NB4 (cell line): ENCODE data around the gene KRTAP12-4.

Experiments
- CTCF ChIP-seq: IDR thresholded peaks from one replicate; pipeline ENCODE4 v1.5.1; 2012; ENCODE audit warnings: low read depth, low read length
- MAX ChIP-seq: IDR thresholded peaks from 2 replicates; pipeline ENCODE4 v1.6.1; 2011; ENCODE audit warnings: low read depth, low read length
- MYC ChIP-seq: IDR thresholded peaks from 2 replicates; pipeline ENCODE4 v1.6.1; 2011; ENCODE audit warnings: low read depth, low read length
- POLR2A ChIP-seq: IDR thresholded peaks from 2 replicates; pipeline ENCODE4 v1.6.1; 2011; ENCODE audit warnings: mild to moderate bottlenecking; ENCODE audit not compliant: insufficient read length; ENCODE audit errors: extremely low read depth

- TF ChIP-seq CTCF = no peak
- no peak for TF ChIP-seq POLR2A
- no peak for TF ChIP-seq MYC
- TF ChIP-seq MAX = no peak
Observed at GRCh38 chr21:44615911-44616590, 38.4 kb downstream of the KRTAP12-4 start.
